ENCODE measurements around the gene FUT7. TPM values are rescaled to one million over a fixed set of nuclear protein-coding genes. Genes with fewer than 3 reads are reported as not detected.
A peak's percentile ranks its signal among the peaks of the same experiment; 100 is the strongest.

The FUT7 gene
- total and polyA plus RNA-seq, 2 of the 13 experiments (the other 11 are each of a cell fraction or from before 2014, with no cell fraction given), result 0.05 TPM; not detected in 1

DNA sequence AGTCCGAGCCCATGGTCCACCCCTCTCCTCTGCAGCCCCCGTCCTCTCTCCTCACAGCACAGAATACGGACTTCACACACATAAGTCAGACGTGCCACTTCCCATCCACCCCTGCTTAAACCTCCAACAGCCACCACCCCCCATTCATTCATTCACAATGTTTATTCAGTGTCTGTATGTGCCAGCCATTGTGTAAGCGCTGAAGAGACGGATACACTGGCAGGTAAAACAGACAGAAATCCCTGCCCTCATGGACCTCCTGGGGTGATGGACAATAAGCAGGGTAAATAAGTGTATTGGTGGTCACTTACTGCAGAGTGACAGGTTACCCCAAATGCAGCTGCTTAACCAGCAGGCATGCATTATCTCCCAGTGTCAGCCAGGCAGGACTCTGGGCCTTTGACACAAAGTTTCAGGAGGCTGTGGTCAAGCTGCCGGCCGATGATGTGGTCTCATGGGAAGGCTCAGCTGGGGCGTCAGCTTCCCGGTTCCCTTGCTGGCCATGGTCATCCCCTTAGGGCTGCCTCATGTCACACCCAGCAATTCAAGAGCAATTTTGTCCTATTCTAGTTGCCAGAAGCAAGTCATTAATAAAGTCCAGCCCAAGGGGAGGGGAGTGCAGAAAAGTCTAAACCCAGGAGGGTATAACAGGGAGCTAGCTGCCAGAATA is 41.5 kb downstream of the FUT7 start (continued):
- no peak for TF ChIP-seq SMYD3 (CRISPR knock-in tag; IDR thresholded peaks at IDR 0.05)
- no peak for TF ChIP-seq PHB2 (IDR thresholded peaks at IDR 0.05; ENCODE audit: partially characterized antibody)
- peak; percentile 11; the same call in 1 of the 2 replicates for TF ChIP-seq RXRA (CRISPR knock-in tag; IDR thresholded peaks at IDR 0.05)
- no peak for TF ChIP-seq HMG20A (CRISPR knock-in tag; IDR thresholded peaks at IDR 0.05; ENCODE audit: borderline replicate concordance)
- TF ChIP-seq, protein P1, sequence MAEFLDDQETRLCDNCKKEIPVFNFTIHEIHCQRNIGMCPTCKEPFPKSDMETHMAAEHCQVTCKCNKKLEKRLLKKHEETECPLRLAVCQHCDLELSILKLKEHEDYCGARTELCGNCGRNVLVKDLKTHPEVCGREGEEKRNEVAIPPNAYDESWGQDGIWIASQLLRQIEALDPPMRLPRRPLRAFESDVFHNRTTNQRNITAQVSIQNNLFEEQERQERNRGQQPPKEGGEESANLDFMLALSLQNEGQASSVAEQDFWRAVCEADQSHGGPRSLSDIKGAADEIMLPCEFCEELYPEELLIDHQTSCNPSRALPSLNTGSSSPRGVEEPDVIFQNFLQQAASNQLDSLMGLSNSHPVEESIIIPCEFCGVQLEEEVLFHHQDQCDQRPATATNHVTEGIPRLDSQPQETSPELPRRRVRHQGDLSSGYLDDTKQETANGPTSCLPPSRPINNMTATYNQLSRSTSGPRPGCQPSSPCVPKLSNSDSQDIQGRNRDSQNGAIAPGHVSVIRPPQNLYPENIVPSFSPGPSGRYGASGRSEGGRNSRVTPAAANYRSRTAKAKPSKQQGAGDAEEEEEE (CRISPR knock-in tag; IDR thresholded peaks at IDR 0.05; ENCODE audit: borderline replicate concordance), result no peak
- no peak for TF ChIP-seq NR2F2 (IDR thresholded peaks at IDR 0.05; ENCODE audit: borderline replicate concordance, low read depth)
- no peak for TF ChIP-seq ZNF30 (CRISPR knock-in tag; IDR thresholded peaks at IDR 0.05)
- TF ChIP-seq, protein P2, sequence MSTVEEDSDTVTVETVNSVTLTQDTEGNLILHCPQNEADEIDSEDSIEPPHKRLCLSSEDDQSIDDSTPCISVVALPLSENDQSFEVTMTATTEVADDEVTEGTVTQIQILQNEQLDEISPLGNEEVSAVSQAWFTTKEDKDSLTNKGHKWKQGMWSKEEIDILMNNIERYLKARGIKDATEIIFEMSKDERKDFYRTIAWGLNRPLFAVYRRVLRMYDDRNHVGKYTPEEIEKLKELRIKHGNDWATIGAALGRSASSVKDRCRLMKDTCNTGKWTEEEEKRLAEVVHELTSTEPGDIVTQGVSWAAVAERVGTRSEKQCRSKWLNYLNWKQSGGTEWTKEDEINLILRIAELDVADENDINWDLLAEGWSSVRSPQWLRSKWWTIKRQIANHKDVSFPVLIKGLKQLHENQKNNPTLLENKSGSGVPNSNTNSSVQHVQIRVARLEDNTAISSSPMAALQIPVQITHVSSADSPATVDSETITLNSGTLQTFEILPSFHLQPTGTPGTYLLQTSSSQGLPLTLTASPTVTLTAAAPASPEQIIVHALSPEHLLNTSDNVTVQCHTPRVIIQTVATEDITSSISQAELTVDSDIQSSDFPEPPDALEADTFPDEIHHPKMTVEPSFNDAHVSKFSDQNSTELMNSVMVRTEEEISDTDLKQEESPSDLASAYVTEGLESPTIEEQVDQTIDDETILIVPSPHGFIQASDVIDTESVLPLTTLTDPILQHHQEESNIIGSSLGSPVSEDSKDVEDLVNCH (CRISPR knock-in tag; IDR thresholded peaks at IDR 0.05), result no peak
- no peak for TF ChIP-seq POLR2AphosphoS2 (IDR thresholded peaks at IDR 0.05; ENCODE audit: low read depth, low read length)
- TF ChIP-seq, protein P3, sequence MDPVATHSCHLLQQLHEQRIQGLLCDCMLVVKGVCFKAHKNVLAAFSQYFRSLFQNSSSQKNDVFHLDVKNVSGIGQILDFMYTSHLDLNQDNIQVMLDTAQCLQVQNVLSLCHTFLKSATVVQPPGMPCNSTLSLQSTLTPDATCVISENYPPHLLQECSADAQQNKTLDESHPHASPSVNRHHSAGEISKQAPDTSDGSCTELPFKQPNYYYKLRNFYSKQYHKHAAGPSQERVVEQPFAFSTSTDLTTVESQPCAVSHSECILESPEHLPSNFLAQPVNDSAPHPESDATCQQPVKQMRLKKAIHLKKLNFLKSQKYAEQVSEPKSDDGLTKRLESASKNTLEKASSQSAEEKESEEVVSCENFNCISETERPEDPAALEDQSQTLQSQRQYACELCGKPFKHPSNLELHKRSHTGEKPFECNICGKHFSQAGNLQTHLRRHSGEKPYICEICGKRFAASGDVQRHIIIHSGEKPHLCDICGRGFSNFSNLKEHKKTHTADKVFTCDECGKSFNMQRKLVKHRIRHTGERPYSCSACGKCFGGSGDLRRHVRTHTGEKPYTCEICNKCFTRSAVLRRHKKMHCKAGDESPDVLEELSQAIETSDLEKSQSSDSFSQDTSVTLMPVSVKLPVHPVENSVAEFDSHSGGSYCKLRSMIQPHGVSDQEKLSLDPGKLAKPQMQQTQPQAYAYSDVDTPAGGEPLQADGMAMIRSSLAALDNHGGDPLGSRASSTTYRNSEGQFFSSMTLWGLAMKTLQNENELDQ (CRISPR knock-in tag; IDR thresholded peaks at IDR 0.05; ENCODE audit: borderline replicate concordance), result no peak
- no peak for TF ChIP-seq ZNF264 (CRISPR knock-in tag; IDR thresholded peaks at IDR 0.05)
- no peak for TF ChIP-seq ZNF607 (CRISPR knock-in tag; IDR thresholded peaks at IDR 0.05; ENCODE audit: borderline replicate concordance)
- TF ChIP-seq ZBTB8A (CRISPR knock-in tag; IDR thresholded peaks at IDR 0.05; ENCODE audit: borderline replicate concordance, low read depth), result no peak
- TF ChIP-seq ZFAT (CRISPR knock-in tag; conservative IDR thresholded peaks at IDR 0.05), result no peak
- TF ChIP-seq, protein P4, sequence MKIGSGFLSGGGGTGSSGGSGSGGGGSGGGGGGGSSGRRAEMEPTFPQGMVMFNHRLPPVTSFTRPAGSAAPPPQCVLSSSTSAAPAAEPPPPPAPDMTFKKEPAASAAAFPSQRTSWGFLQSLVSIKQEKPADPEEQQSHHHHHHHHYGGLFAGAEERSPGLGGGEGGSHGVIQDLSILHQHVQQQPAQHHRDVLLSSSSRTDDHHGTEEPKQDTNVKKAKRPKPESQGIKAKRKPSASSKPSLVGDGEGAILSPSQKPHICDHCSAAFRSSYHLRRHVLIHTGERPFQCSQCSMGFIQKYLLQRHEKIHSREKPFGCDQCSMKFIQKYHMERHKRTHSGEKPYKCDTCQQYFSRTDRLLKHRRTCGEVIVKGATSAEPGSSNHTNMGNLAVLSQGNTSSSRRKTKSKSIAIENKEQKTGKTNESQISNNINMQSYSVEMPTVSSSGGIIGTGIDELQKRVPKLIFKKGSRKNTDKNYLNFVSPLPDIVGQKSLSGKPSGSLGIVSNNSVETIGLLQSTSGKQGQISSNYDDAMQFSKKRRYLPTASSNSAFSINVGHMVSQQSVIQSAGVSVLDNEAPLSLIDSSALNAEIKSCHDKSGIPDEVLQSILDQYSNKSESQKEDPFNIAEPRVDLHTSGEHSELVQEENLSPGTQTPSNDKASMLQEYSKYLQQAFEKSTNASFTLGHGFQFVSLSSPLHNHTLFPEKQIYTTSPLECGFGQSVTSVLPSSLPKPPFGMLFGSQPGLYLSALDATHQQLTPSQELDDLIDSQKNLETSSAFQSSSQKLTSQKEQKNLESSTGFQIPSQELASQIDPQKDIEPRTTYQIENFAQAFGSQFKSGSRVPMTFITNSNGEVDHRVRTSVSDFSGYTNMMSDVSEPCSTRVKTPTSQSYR (CRISPR knock-in tag; IDR thresholded peaks at IDR 0.05; ENCODE audit: borderline replicate concordance), result peak; percentile 40; the same call in 1 of the 2 replicates
- no peak for TF ChIP-seq RBM39 (IDR thresholded peaks at IDR 0.05; ENCODE audit: low read depth, low read length, poor library complexity, severe bottlenecking)
- TF ChIP-seq ZZZ3 (CRISPR knock-in tag; IDR thresholded peaks at IDR 0.05; ENCODE audit: borderline replicate concordance), result no peak
- no peak for TF ChIP-seq ZNF644 (CRISPR knock-in tag; IDR thresholded peaks at IDR 0.05; ENCODE audit: low read depth)
- TF ChIP-seq ZNF430 (CRISPR knock-in tag; IDR thresholded peaks at IDR 0.05), result peak; percentile 45; the same call in 1 of the 2 replicates
- TF ChIP-seq ZNF33A (CRISPR knock-in tag; IDR thresholded peaks at IDR 0.05; ENCODE audit: borderline replicate concordance), result no peak
- TF ChIP-seq KDM4B (CRISPR knock-in tag; IDR thresholded peaks at IDR 0.05), result no peak
